ENCODE measurements around the gene KIRREL2. TPM values are rescaled to one million over a fixed set of nuclear protein-coding genes. Genes with fewer than 3 reads are reported as not detected.
"Not testable (repeated sequence)": the region's sequence is repeated elsewhere in the genome, so short reads cannot be mapped to it uniquely, and the experiment has no call there.

The KIRREL2 gene
- total RNA-seq, 1 experiment from 2014 or later, result not detected

DNA sequence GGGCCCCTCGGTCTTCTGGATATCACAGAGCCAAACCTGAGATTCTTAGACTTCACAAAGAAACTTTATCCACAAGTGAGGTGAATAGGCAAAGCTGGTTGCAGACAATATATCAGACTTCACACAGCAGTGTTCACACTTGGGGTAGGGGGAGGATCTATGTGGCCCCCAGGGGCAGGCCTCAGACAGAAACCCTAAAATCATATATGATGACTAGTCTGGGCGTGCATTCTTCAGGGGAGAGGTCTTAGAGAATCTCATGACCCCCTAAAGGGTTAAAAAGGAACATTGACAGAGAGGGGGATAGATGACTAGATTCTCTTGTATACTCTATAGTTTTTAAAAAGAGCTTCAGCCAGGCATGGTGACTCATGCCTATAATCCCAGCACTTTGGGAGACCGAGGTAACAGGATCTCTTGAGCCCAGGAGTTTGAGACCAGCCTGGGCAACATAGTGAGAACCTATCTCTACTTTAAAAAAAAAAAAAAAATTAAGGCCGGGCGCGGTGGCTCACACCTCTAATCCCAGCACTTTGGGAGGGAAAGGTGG lies 48.5 kb downstream of the KIRREL2 start:
- DNase-seq, result peak in 1 of 2 experiments; percentile 50

DNA sequence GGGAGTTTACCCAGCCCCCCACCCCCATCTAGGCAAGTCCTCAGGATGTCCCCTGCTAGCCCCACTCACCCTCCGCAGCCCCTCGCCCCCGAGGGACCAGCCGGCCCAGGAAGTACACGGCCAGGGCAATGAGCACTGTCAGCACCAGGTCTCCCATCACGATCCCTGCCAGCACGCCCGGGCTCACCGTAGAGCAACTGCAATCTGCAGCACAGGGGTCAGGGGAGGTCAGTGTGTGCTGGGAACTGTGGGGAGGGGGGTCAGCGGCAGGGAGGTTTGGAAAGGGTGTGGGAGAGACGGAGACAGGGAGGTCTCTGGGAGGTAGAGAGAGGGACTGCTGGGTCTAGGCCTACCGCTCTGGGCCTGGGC lies 50.6 kb downstream of the KIRREL2 start:
- H3K9me3 ChIP-seq (replicated peaks), result no peaks in the 10 kb centered on the region
- H3K4me3 ChIP-seq, result no peak overlapping the region
- peaks cover 4% of the 10 kb centered on the region; the same call in 1 of the 2 replicates for H3K27me3 ChIP-seq
- H3K27ac ChIP-seq, result no peak overlapping the region
- H3K36me3 ChIP-seq, result no peaks in the 10 kb centered on the region
- peaks cover 15% of the 10 kb centered on the region for H3K4me1 ChIP-seq
- no peak for DNase-seq

More for the DNA sequence above, 48.5 kb downstream of the KIRREL2 start:
- H3K4me1 ChIP-seq, result peaks cover 26% of the 10 kb centered on the region
- no peaks in the 10 kb centered on the region for H3K36me3 ChIP-seq
- no peak overlapping the region for H3K27ac ChIP-seq
- H3K4me3 ChIP-seq, result no peak overlapping the region
- H3K27me3 ChIP-seq, result peaks cover 4% of the 10 kb centered on the region; the same call in 1 of the 2 replicates
- H3K9me3 ChIP-seq (replicated peaks), result no peaks in the 10 kb centered on the region

GRCh38 chr19:35908010-35908441 lies 51.3 kb downstream of the KIRREL2 start, which contains the start of gene TYROBP:
TYROBP (minus strand) TSS chr19:35908295; CDS start chr19:35908228, 67 bp downstream.
- Histone ChIP-seq H3K4me3 (no peak within 1 kb of the TSS), H3K27ac (no peak within 1 kb of the TSS), H3K27me3 (peaks cover 4% of the 10 kb centered on the region; the same call in 1 of the 2 replicates), H3K36me3 (no peaks in the 10 kb centered on the region), H3K9me3 (replicated peaks) (no peaks in the 10 kb centered on the region), H3K4me1 (peaks cover 14% of the 10 kb centered on the region)
- DNase-seq, result no peak

- Histone ChIP-seq H3K9me3 (replicated peaks) (no peaks in the 10 kb centered on the region), H3K27ac (no peak overlapping the region), H3K4me3 (no peak overlapping the region), H3K27me3 (peaks cover 4% of the 10 kb centered on the region; the same call in 1 of the 2 replicates), H3K4me1 (peaks cover 13% of the 10 kb centered on the region), H3K36me3 (no peaks in the 10 kb centered on the region)
- DNase-seq, result peak; percentile 63 to 71
Measured at GRCh38 chr19:35908973-35909683, 52.4 kb downstream of the KIRREL2 start.

DNA sequence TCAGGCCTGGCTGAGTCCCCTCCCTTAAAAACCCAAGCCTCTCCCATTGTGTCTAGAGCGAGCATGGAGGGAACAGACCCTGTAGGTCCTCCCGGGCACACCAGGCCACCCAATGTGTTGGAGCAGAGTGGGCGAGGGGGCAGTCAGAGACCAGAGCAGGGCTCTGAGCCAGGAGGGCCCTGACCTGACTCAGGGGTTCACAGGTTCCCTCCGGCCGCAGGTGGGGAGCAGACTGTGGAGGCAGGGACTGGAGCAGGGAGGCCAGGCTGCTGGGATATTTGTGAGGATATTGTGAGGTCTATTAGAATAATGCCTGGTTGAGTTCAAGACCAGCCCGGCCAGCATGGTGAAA lies 52.9 kb downstream of the KIRREL2 start:
- no peak overlapping the region for H3K4me3 ChIP-seq
- H3K9me3 ChIP-seq (replicated peaks), result no peaks in the 10 kb centered on the region
- DNase-seq, result no peak
- H3K36me3 ChIP-seq, result no peaks in the 10 kb centered on the region
- peaks cover 13% of the 10 kb centered on the region for H3K4me1 ChIP-seq
- H3K27ac ChIP-seq, result no peak overlapping the region
- peaks cover 4% of the 10 kb centered on the region; the same call in 1 of the 2 replicates for H3K27me3 ChIP-seq

DNA sequence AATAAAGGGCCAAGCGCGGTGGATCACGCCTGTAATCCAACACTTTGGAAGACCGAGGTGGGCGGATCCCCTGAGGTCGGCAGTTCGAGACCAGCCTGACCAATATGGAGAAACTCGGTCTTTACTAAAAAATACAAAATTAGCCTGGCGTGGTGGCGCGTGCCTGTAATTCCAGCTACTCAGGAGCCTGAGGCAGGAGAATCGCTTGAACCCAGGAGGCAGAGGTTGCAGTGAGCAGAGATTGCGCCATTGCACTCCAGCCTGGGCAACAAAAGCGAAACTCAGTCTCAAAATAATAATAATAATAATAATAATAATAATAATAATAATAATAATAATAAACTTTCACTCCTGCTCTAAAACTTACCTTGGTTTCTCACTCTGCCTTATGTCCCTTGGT lies 53.6 kb downstream of the KIRREL2 start:
- H3K36me3 ChIP-seq; H3K4me3 ChIP-seq; H3K9me3 ChIP-seq (replicated peaks); DNase-seq; H3K4me1 ChIP-seq; H3K27ac ChIP-seq; H3K27me3 ChIP-seq: not testable (repeated sequence)

DNA sequence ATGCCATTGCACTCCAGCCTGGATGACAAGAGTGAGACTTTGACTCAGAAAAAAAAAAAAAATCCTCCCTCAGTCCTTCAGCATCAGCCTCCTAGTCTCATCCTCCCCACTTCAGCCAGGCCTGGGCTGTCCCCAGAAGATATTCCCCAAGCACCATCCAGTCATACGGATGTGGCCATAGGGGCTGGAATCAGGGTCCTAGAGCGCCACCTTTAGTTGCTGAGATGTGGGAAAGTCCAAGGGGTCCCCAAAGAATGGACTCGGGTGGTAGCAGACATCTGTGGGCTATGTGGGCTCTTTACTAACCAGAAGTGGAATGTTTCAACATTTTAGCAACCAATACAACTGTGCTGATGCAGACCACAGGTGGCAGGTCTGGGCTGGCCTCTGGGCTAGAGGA lies 54.5 kb downstream of the KIRREL2 start:
- Histone ChIP-seq H3K9me3 (replicated peaks) (no peaks in the 10 kb centered on the region), H3K27me3 (peaks cover 4% of the 10 kb centered on the region; the same call in 1 of the 2 replicates), H3K4me3 (no peak overlapping the region), H3K4me1 (peaks cover 9% of the 10 kb centered on the region), H3K27ac (no peak overlapping the region), H3K36me3 (no peaks in the 10 kb centered on the region)
- DNase-seq, result no peak

DNA sequence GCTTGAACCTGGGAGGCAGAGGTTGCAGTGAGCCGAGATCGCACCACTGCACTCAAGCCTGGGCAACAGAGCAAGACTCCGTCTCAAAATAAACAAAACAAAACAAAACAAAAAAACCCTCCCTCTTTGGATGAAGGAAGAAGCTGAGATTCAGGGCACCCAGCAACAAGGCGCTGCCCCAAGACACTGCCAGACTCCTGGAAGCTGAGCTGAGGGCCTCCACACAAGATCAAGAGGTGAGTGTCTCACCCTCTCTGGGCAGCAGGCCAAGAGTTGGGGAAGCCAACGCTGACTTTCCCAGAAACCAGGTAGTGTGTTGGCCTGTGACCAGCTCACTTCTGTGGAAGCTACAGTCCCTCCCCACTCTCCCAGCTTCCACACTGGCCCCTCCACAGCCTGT lies 55.1 kb downstream of the KIRREL2 start:
- H3K36me3 ChIP-seq, result no peaks in the 10 kb centered on the region
- peaks cover 9% of the 10 kb centered on the region for H3K4me1 ChIP-seq
- peaks cover 4% of the 10 kb centered on the region; the same call in 1 of the 2 replicates for H3K27me3 ChIP-seq
- H3K9me3 ChIP-seq (replicated peaks), result no peaks in the 10 kb centered on the region
- DNase-seq, result no peak
- no peak overlapping the region for H3K27ac ChIP-seq
- H3K4me3 ChIP-seq, result no peak overlapping the region

- H3K27me3 ChIP-seq, result peaks cover 4% of the 10 kb centered on the region; the same call in 1 of the 2 replicates
- no peak for DNase-seq
- H3K9me3 ChIP-seq (replicated peaks), result no peaks in the 10 kb centered on the region
- H3K36me3 ChIP-seq, result no peaks in the 10 kb centered on the region
- H3K27ac ChIP-seq, result no peak overlapping the region
- no peak overlapping the region for H3K4me3 ChIP-seq
- H3K4me1 ChIP-seq, result peaks cover 9% of the 10 kb centered on the region
Measured at GRCh38 chr19:35913589-35913988, 56.9 kb downstream of the KIRREL2 start.

GRCh38 chr19:35915443-35915842 lies 58.7 kb downstream of the KIRREL2 start:
- Histone ChIP-seq H3K4me3 (no peak overlapping the region), H3K4me1 (no peaks in the 10 kb centered on the region), H3K27ac (no peak overlapping the region), H3K9me3 (replicated peaks) (no peaks in the 10 kb centered on the region), H3K36me3 (no peaks in the 10 kb centered on the region), H3K27me3 (no peaks in the 10 kb centered on the region)
- DNase-seq, result no peak

Other genes with a start within 250 kb of the KIRREL2 start
- gene HAUS5, start 244.2 kb upstream of the KIRREL2 start, total RNA-seq (2014; rRNA removed; shearing (Covaris generic)), result 17.2 and 22.7 TPM in 2 replicates
- 69.9 and 71.3 TPM in 2 replicates for gene RBM42, start 227.9 kb upstream of the KIRREL2 start, total RNA-seq (2014; rRNA removed; shearing (Covaris generic))
- gene ETV2, start 215.2 kb upstream of the KIRREL2 start, total RNA-seq (2014; rRNA removed; shearing (Covaris generic)), result 2.4 and 4.1 TPM in 2 replicates
- 436 and 590 TPM in 2 replicates for gene COX6B1, start 208.6 kb upstream of the KIRREL2 start, total RNA-seq (2014; rRNA removed; shearing (Covaris generic))
- not detected in 2 replicates for gene UPK1A, start 190.4 kb upstream of the KIRREL2 start, total RNA-seq (2014; rRNA removed; shearing (Covaris generic))
- gene ZBTB32, start 152.4 kb upstream of the KIRREL2 start, total RNA-seq (2014; rRNA removed; shearing (Covaris generic)), result not detected in 2 replicates
- gene KMT2B, start 138.9 kb upstream of the KIRREL2 start, total RNA-seq (2014; rRNA removed; shearing (Covaris generic)), result 13.1 and 15.1 TPM in 2 replicates
- 4.3 and 10.3 TPM in 2 replicates for gene IGFLR1, start 114.5 kb upstream of the KIRREL2 start, total RNA-seq (2014; rRNA removed; shearing (Covaris generic))
- gene U2AF1L4, start 111.5 kb upstream of the KIRREL2 start, total RNA-seq (2014; rRNA removed; shearing (Covaris generic)), result 9.7 and 11.4 TPM in 2 replicates
- 37.7 and 47.2 TPM in 2 replicates for gene PSENEN, start 111.3 kb upstream of the KIRREL2 start, total RNA-seq (2014; rRNA removed; shearing (Covaris generic))
- 4.9 and 6.1 TPM in 2 replicates for gene LIN37, start 108.3 kb upstream of the KIRREL2 start, total RNA-seq (2014; rRNA removed; shearing (Covaris generic))
- gene HSPB6, start 99.9 kb upstream of the KIRREL2 start, total RNA-seq (2014; rRNA removed; shearing (Covaris generic)), result not detected in 2 replicates
- gene PROSER3, start 98.7 kb upstream of the KIRREL2 start, total RNA-seq (2014; rRNA removed; shearing (Covaris generic)), result 10.0 and 11.1 TPM in 2 replicates
- 8.9 and 10.5 TPM in 2 replicates for gene ARHGAP33, start 81.3 kb upstream of the KIRREL2 start, total RNA-seq (2014; rRNA removed; shearing (Covaris generic))
- gene PRODH2, start 44.1 kb upstream of the KIRREL2 start, total RNA-seq (2014; rRNA removed; shearing (Covaris generic)), result not detected in 2 replicates
- not detected in 2 replicates for gene NPHS1, start 4.4 kb upstream of the KIRREL2 start, total RNA-seq (2014; rRNA removed; shearing (Covaris generic))
- gene APLP1, start 11.7 kb downstream of the KIRREL2 start, total RNA-seq (2014; rRNA removed; shearing (Covaris generic)), result 32.1 and 32.7 TPM in 2 replicates
- 6.2 and 7.3 TPM in 2 replicates for gene NFKBID, start 43.6 kb downstream of the KIRREL2 start, total RNA-seq (2014; rRNA removed; shearing (Covaris generic))
- gene HCST, start 45.6 kb downstream of the KIRREL2 start, total RNA-seq (2014; rRNA removed; shearing (Covaris generic)), result not detected in 2 replicates
- gene TYROBP, start 51.4 kb downstream of the KIRREL2 start, total RNA-seq (2014; rRNA removed; shearing (Covaris generic)), result not detected in 2 replicates
- gene LRFN3, start 79.5 kb downstream of the KIRREL2 start, total RNA-seq (2014; rRNA removed; shearing (Covaris generic)), result 5.1 and 10.2 TPM in 2 replicates
- 21.6 and 27.9 TPM in 2 replicates for gene SDHAF1, start 138.3 kb downstream of the KIRREL2 start, total RNA-seq (2014; rRNA removed; shearing (Covaris generic))
- 0.10 and 0.20 TPM in 2 replicates for gene SYNE4, start 151.9 kb downstream of the KIRREL2 start, total RNA-seq (2014; rRNA removed; shearing (Covaris generic))
- 17.4 and 19.8 TPM in 2 replicates for gene ALKBH6, start 157.3 kb downstream of the KIRREL2 start, total RNA-seq (2014; rRNA removed; shearing (Covaris generic))
- 1.6 and 3.3 TPM in 2 replicates for gene CLIP3, start 176.0 kb downstream of the KIRREL2 start, total RNA-seq (2014; rRNA removed; shearing (Covaris generic))
- gene THAP8, start 197.4 kb downstream of the KIRREL2 start, total RNA-seq (2014; rRNA removed; shearing (Covaris generic)), result 3.9 and 4.8 TPM in 2 replicates
- gene WDR62, start 198.0 kb downstream of the KIRREL2 start, total RNA-seq (2014; rRNA removed; shearing (Covaris generic)), result 19.8 and 23.5 TPM in 2 replicates

Measured in SJCRH30 (cell line).